Fibroblast of mammary gland (primary cell): ENCODE measurements around the gene ARMCX6.

Experiments used
- DNase-seq: peaks from one replicate; pipeline ENCODE4 v3.0.0-alpha.2; 2010; ENCODE audit warnings: low read depth
- H3K4me3 ChIP-seq: 2 replicates; pipeline ENCODE4 v1.5.1; 2011; ENCODE audit warnings: low read depth, mild to moderate bottlenecking, low read length, moderate library complexity; ENCODE audit not compliant: control insufficient read depth
- TF ChIP-seq, protein P1 (sequence below): conservative IDR thresholded peaks from 2 replicates; pipeline ENCODE4 v1.5.1; 2011; ENCODE audit warnings: low read depth, low read length, inconsistent platforms; ENCODE audit not compliant: control insufficient read depth, insufficient read depth

The ARMCX6 gene

DNA sequence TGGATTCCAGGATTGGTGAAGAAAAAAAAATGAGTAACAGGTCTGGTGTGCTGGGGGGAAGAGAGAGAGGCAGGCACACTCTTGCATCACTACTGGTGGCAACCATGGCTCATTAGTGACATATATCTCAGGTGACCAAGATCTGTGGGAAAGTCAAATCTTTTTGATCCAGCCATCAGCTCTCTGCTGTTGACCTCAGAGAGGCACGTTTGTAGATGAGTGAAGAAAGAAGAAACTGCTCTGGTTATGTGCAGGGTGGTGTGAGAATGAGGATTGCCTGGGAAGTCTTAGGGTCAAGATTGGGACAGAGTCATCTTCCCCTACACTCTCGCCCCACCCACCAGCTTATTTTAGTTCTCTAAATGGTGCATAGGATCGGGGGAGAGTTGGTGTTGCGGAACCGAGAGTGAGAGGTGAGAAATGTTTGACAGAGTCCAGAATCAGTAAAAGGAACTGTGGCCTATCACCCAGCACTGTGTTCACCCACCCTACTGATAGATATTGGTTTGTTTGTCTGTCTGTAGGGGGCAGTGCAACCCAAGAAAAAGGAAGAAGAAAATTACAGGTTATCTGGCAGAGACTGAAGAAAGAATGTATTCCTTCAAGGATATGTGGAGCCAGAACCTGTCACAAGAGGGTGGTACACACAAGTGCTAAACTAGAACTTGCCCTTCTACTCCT lies 21.9 kb downstream of the ARMCX6 start:
- peak; percentile 71 for DNase-seq
- TF ChIP-seq, protein P1, sequence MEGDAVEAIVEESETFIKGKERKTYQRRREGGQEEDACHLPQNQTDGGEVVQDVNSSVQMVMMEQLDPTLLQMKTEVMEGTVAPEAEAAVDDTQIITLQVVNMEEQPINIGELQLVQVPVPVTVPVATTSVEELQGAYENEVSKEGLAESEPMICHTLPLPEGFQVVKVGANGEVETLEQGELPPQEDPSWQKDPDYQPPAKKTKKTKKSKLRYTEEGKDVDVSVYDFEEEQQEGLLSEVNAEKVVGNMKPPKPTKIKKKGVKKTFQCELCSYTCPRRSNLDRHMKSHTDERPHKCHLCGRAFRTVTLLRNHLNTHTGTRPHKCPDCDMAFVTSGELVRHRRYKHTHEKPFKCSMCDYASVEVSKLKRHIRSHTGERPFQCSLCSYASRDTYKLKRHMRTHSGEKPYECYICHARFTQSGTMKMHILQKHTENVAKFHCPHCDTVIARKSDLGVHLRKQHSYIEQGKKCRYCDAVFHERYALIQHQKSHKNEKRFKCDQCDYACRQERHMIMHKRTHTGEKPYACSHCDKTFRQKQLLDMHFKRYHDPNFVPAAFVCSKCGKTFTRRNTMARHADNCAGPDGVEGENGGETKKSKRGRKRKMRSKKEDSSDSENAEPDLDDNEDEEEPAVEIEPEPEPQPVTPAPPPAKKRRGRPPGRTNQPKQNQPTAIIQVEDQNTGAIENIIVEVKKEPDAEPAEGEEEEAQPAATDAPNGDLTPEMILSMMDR: peak; percentile 63
- H3K4me3 ChIP-seq: no peak overlapping the region
